ENCODE measurements around the gene EID3.
"Not testable (repeated sequence)": the region's sequence is repeated elsewhere in the genome, so short reads cannot be mapped to it uniquely, and the experiment has no call there.

Gene EID3

DNA sequence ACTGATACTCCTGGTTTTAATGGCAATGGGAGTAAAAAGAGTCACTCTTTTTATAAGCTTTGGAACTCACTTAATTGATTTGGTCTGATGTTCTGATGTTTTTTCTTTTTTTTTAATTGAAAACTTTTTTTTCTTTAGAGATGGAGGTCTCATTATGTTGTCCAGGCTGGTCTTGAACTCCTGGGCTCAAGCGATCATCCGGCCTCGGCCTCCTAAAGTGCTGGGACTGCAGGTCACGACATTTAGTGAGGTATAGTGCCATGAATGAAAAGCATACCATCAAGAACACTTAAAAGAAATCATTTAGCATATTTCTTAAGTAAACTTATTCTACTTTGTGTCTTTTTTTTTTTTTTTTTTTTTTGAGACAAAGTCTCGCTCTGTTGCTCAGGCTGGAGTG lies 12.7 kb upstream of the EID3 start:
- no peak for DNase-seq

DNA sequence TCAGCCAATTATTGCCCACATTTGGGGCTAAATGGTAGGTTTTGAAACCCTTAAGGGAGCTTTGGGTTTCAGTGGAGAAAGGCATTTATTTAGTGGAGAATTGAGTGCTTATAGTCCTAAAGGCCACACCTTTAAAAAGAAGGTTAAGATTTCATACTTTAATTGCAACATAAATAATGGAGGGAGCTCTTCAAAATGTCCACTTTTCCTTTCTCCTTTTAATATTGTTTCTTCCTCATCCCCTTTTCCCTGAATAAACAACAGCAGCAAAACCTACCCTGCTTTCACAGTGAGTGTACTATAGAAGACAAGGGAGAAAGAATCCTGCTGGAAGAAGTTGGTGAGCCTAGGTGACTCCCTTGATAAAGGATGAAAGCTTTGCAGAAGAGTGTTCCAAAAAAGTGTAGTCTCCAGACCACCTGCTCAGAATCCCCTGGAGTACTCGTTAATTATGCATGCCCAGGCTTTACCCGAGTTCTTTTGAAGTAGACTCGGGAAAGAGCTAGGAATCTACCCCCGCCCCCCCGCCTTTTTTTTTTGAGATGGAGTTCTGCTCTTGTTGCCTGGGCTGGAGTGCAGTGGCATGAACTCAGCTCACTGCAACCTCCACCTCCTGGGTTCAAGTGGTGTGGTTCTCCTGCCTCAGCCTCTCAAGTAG lies 11.5 kb upstream of the EID3 start:
- DNase-seq: no peak

DNA sequence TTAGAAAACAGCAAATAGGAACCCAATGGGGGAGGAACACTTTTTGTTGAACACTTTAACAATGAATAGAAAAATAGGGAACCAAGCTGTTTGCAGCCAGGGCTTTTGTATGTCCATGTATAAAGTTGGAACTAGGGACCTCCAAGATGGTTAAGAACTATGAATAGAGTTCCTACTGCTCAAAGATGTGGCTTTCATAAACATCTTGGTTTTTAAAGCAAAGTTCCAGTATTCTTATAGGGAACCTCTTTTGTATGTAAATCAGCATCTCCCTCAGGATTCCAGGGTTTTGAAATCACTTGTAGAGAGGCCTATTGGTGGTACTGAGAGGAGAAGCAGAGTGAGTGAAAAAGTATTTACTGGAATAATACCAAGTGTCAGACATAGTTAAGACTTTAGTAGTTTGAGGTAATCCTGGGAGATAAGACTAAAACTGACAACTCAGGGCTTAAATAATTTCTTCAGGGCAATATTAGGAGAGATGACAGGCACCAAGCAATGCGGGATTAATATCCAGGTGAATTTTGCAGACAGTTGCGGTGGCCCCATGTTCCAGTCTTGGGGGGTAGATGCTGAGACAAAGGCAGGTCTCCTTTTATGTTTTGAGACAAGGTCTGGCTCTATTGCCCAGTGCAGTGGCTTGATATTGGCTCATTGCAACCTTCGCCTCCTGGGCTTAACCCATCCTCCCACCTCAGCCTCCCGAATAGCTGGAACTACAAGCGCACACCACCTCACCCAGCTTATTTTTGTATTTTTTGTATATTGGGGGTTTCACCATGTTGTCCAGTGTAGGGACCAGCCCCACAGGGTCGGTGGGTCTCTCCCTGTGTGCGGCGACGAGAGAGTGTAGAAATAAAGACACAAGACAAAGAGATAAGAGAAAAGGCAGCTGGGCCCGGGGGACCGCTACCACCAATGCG lies 10.4 kb upstream of the EID3 start:
- DNase-seq: no peak

DNA sequence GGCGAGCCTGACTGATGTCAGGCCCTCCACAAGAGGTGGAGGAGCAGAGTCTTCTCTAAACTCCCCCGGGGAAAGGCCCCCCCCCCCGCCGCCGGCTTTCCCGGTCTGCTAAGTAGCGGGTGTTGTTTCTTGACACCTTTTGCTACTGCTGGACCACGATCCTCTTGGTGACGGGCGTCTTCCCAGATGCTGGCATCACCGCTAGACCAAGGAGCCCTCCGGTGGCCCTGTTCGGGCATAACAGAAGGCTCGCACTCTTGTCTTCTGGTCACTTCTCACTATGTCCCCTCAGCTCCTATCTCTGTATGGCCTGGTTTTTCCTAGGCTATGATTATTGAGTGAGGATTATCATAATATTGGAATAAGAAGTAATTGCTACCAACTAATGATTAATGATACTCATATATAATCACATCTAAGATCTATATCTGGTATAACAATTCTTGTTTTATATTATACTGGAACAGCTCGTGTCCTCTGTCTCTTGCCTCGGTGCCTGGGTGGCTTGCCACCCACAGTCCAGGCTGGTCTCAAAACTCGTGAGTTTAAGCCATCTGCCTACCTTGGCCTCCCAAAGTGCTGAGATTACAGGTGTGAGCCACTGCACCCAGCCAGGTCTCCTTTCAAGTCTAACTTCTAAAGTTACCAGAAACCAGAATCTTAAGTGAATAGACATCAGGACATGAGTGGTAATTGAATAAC lies 9.2 kb upstream of the EID3 start:
- DNase-seq: not testable (repeated sequence)

DNA sequence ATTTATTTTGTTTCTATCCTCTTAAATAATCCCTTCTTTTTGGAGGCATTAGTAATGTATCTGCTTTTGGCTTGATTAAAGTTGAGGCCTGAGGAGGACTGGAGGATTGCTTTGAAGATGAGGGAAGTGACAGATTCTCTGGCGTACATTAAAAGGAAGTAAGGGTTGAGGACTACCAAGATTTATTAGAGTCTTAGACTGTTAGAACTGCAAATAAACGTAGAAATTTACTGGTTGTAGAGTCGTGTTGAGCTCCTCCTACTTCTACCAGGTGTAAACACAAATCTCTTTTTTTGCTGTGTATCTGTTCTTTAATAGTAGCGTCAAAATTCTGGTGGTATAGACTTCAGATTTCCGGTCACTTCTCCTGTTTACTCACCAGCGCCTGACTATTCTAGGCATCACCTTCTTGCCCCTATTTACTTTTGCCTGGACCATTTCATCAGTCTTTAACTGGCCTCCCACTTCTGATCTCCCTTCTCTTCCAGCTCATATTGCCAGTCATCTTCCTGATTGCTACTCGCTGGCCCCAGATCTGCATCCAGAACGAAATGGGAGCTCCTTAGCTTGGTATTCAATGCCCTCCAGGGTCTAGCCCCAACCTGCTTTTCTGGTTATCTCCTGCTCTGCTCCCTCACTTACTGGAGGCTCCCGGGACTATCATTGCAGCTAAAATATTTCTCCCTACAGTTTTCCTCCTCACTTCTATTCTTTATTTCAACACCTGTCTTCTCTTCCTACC lies 8.4 kb upstream of the EID3 start:
- DNase-seq: no peak

DNA sequence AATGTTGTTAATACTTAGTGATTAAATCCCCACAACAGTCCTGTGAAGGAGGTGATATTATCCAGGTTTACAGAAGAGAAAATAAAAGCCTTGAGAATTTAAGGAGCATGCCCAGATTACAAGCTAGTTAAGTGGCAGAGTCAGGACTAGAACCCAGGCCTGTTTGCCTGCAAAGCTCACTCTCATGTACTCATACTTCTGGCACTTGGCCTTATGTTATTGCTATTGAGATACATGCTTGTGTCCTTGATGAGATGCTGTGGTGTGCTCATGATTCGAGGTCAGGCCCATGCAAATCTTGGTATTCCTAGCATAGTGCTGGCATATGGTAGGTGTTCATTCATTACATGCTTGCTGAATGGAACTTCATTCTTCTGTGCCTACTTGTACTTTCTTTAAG lies 7.6 kb upstream of the EID3 start:
- no peak for DNase-seq

DNA sequence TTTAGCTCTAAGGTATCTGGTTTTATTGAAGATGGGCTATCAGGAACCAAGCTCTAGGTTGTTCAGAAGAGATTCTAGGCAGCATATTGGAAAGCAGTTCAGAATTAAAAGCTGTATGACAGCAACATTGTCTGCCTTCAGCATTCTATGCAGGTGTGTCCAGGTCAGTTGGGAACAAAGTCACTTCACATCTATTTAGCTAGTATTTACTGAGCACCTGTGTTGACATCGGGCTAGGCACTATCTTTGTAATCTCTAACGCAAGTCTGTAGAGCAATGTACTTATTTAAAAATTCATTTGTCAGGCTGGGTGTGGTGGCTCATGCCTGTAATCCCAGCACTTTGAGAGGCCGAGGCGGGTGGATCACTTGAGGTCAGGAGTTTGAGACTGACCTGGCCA lies 6.8 kb upstream of the EID3 start:
- no peak for DNase-seq

DNA sequence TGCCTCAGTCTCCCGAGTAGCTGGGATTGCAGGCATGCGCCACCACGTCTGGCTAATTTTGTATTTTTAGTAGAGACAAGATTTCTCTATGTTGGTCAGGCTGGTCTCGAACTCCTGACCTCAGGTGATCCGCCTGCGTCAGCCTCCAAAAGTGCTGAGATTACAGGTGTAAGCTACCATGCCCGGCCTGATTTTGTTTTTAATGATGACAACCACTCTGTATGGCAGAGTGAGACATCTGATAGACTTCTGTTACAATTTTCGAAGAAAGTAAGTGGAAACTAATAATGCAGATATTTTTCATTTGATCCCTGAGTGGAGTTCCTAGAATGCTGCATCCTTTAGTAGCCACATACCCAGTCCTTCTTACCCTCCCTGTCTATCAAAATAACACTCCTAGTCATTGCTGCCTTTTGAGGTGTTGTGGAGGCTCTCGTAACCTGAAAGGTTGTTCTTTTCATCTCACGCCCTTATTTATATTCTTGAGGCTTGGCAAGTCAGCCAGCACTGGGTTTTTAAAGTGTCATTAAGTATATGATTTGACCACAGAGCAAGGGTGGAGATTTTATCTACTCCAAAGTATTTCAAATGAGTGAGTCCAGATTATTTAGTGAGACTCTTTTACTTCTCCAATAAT lies 5.9 kb upstream of the EID3 start:
- no peak for DNase-seq

DNA sequence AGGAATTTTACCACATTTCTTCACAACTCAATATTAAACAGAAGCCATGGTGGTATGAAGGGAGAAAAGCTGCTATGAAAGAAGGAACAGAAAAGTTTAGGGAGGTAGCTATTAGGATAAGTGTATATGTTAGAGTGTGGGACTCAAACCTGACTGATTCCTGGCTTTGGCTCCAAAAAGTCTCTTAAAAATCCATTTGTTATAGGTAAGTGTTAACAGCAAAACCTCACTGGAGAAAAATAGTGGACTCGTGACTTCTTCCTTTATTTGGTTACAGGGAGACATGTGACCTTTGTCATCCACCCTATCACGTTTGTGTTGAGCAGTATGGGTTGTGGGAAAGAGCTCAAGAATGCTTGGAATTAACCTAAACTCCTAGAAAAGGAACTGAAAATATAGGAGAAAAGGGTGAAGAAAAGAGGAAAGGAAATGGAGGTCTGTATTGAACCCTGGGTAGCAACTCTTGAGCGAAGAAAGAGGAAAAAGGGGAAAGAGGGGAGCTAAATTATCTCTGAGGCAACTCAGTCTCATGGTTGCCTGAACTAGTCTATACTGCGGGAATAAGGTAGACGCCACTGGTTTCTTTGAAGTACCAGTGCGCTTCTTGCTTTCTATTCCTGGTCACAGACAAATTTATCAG lies 3.6 kb upstream of the EID3 start:
- no peak for DNase-seq

DNA sequence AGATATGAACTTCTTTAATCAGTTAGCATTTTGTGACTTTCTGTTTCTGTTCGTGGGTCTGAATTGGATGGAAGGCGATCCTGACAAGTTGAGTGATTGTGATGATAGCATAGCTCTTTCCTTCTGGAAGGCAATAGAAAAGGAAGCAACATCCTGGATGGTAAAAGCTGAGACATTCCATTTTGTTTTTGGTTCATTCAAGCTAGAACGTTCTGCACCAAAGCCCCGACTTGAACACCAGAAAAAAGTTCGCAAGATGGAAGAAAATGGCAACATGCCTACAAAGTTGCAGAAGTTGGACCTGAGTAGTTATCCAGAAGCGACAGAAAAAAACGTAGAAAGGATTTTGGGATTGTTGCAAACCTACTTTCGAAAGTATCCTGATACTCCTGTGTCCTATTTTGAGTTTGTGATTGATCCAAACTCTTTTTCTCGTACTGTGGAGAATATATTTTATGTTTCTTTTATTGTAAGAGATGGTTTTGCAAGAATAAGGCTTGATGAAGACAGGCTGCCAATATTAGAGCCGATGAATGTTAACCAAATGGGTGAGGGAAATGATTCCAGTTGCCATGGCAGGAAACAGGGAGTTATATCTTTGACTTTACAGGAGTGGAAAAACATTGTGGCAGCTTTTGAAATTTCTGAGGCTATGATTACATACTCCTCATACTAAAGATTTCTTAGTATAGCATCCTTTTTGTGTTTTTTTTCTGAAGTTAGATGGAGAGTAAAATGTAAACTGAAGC lies 896 bp downstream of the EID3 start:
- peak; percentile 30 for DNase-seq

DNA sequence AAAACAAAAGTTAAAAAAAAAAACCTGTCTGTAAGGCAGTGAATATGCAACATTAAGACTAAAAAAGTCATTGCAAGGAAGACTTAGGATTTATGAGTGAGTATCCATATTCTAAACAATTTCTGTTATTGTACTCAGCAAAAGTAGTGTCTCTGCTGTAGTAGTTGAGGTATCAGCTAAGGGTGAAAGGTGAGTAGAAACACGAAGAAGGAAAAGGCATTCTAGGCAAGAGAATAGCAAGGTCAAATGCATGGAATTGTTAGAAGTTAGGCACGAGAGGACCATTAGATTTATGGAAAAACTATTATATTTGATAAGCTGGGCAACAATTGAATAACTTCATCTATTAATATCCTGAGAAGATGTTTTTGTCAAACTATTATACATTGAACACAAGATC lies 1.8 kb downstream of the EID3 start:
- DNase-seq: no peak

DNA sequence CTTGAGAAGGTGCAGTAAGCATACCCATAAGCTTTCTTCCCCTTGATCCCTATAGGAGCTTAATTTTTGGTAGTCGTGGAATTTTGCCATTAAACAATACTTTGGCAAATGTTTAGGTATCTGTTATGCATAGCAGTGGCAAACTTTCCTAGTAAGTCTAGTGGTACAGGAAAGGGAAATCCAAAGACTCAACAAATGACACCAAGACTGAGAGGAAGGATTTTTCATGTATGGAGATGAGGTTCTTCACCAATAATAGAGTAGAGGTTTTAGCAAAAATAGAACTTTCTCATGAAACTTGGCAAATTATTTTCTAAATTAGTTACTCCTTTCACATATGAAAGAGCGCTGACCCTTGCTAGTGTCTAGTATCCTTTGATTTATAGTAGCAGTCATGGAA lies 2.8 kb downstream of the EID3 start:
- DNase-seq: no peak

DNA sequence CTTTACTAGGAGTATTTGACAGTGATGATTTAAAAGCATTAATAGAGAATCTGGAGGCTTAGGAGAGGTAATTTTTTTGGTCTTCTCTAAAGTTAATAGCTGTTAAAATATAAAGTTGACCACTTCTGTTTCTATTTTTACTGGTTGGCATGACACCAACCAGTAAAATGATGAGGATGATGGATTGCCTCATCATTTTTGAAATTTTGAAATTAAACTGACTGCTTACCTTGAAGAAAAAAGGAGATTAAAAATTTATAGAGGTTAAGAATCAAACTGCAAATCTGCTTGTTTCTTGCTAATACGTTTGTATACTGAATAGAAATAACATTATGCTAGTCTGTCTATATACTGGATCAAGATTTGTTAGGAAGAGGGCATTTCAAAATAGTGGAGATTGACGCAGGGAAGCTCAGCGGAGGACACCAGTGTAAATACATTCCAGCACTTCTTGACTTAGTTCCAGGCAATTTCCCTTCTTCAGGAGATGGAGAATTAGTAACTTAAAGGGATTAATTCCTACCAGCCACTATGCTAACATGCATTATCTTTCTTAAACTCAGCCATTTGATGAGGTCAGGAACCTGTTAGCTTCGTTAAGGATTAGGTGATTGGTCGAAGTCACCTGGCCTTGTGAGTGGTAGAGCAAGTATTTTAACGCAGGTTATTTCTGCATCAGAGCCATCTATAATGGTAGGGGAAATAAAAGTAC lies 3.6 kb downstream of the EID3 start:
- no peak for DNase-seq

DNA sequence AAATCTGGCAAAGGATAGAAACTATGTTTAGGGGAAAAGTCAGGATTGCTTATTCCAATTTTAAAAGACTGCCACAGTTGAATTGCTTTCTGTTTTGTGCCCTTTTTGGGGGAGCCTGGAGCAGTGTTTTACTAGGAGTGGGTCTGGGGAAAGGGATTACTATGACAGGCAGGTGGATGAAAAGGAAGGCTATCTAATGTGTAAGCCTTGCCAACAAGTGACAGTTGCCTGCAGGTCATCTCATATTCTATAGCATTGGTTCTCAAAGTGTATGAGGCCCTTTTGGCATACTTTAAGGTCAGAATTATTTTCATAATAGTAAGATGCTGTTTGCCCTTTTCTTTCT lies 4.1 kb downstream of the EID3 start:
- no peak for DNase-seq

DNA sequence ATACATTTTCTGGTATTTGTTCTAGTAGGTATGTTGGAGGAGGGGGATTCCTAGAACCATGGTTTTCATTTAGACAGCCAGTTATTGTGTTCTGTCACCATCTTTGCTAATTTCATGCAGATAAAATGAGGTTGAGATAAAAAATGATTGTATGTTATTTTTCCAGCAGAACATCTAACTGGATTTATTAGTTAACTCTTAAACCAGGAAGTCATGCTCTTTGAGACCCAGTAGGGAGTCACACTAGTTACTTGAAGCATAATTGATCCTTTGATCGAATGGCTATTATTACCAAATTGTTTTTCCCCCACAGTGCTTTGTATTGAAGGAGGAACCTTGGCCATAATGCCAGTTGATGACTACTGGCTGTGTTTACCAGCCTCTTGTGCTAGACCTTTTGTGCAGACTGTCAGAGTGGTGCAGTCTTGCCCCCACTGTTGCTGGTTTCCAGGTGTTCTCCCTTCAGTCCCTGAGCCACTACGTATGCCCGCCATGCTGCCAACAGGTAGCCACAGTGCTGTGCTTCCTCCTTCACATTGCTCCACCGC lies 6.0 kb downstream of the EID3 start:
- no peak for DNase-seq

DNA sequence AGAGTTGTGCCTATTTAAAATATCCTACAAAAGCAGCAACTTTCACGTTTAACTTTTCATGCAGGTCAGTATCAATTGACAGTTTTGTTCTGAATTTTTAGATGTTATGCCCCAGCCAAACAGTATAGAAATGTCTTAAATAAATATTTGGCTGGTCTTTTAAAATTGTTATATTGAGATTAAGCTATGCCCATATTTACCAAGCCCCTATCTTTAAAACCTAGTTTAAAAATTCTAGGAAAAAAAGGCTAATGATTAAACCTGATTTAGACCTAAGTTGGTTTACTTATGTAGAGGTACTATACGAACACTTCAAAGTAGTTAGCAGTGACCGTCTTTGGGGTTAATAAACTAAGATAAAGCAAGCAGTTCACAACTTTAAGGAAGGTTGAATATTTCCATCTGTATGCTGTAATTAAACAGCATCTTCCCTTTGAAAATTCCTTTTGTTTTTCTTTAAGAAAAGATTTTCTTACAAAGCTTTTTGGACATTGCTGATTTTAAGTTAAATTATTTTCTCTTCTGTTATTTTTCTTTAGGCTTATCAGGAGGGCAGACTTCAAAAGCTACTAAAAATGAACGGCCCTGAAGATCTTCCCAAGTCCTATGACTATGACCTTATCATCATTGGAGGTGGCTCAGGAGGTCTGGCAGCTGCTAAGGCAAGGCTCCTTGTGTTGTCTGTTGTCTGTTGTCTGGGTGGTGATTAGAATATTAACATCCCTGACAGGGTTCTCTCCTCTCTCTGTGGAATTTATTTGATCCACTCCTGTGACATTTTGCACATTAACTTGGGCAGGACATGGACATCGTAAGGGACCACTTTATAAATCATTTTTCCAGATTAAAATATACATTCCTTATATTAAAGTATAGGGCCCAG lies 7.5 kb downstream of the EID3 start:
- DNase-seq: no peak

DNA sequence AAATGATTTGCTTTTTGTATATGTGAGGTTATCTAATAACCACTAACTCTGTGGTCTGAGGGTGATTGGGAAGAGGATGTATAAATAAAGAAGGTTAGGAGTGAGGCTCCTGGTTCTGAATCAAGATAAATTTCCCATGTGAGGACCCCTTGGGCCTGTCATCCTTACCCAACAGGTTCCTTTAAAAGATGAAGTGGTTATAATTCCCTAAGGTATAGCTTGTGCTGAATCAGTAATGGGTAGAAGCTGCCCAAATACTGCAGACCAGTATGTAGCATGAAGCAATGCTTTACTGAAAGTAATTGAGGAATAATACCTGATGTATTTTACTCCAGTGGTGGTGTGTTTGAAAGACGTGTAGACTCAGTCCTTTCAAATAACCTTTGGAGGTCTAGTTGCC lies 8.7 kb downstream of the EID3 start:
- no peak for DNase-seq

DNA sequence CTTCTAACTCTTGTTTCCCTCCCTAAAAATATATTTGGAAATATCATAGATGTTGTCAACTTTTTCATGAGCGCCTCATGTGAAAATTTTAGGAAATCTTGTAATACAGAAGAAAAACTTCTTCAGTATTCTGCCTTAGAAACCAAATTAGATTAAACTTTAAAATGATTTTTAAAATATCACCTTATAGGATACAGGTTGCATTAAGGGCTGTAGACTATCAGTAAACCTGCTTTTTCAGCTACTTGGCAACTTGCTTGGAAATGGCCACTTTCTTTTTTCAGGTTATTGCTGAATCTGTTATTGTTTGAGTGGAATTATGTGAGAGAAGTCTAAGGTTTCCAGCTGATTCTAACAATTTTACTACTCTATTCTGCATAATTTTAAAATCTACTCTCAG lies 9.1 kb downstream of the EID3 start:
- DNase-seq: no peak

DNA sequence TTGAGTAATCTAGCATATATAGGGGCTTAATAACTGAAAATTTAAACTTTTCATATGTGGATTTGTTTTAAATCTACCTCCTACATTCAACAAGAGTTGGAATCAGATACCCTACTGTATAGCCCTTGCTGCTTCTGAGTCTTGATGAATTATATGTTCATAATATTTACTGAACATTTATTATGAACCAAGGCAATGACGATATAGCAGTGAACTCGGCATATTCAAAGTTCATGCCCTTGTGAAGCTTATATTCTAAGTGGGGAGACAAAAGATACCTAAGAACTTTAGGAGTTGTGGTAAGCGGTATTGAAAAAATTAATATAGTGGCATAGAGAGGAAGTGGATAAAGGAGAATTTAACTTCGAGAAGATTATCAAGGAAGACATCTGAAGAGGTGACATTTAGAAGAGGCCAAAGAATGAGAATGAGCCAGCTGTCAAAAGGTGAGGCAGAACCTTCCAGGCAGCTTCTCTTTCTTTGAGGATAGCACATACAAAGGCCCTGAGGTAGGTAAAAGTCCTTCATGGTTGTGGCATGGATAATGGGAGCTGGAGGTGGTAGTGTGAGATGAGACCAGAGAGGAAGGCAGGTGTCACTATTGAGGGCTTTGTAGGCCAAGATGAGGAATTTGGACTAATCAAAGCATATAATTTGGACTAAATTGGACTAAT lies 10.2 kb downstream of the EID3 start:
- DNase-seq: no peak

Measured in femur (tissue), 1 donor.